ENCODE measurements around the gene TARBP1. TPM values are rescaled to one million over a fixed set of nuclear protein-coding genes. Genes with fewer than 3 reads are reported as not detected.

The TARBP1 gene
- total and polyA plus RNA-seq, 2 of the 13 experiments (the other 11 are each of a cell fraction or from before 2014, with no cell fraction given) = 37.7 to 67.0 TPM

- TF ChIP-seq SP2 (CRISPR knock-in tag; IDR thresholded peaks at IDR 0.05) (no peak), ZFY (CRISPR knock-in tag; IDR thresholded peaks at IDR 0.05) (no peak), ZFP41 (CRISPR knock-in tag; IDR thresholded peaks at IDR 0.05; ENCODE audit: borderline replicate concordance) (no peak), ZNF746 (CRISPR knock-in tag; IDR thresholded peaks at IDR 0.05) (no peak), JUN (CRISPR knock-in tag; IDR thresholded peaks at IDR 0.05) (no peak), SRSF9 (IDR thresholded peaks at IDR 0.05; ENCODE audit: borderline replicate concordance, insufficient read depth, low read depth, low read length, poor library complexity, severe bottlenecking) (no peak), MEIS2 (CRISPR knock-in tag; IDR thresholded peaks at IDR 0.05) (no peak), TEAD3 (CRISPR knock-in tag; optimal IDR thresholded peaks at IDR 0.05; ENCODE audit: borderline replicate concordance) (peak; percentile 89), MNT (IDR thresholded peaks at IDR 0.05) (no peak), ZC3H4 (CRISPR knock-in tag; IDR thresholded peaks at IDR 0.05; ENCODE audit: borderline replicate concordance) (no peak), NR2F1 (CRISPR knock-in tag; IDR thresholded peaks at IDR 0.05) (no peak), BRCA1 (CRISPR knock-in tag; IDR thresholded peaks at IDR 0.05) (no peak), ZNF17 (CRISPR knock-in tag; IDR thresholded peaks at IDR 0.05) (no peak), CCDC6 (CRISPR knock-in tag; IDR thresholded peaks at IDR 0.05) (peak; percentile 62; the same call in 1 of the 2 replicates), MIXL1 (CRISPR knock-in tag; IDR thresholded peaks at IDR 0.05) (no peak), ZFX (CRISPR knock-in tag; IDR thresholded peaks at IDR 0.05; ENCODE audit: low read depth) (0 out of 2 replicates have a peak, but pooled peaks have one; percentile 10), ZNF362 (CRISPR knock-in tag; IDR thresholded peaks at IDR 0.05; ENCODE audit: borderline replicate concordance) (no peak), HIVEP1 (CRISPR knock-in tag; IDR thresholded peaks at IDR 0.05) (no peak; the same call in 1 of the 2 replicates), GTF3A (CRISPR knock-in tag; conservative IDR thresholded peaks at IDR 0.05) (no peak), FOXP4 (CRISPR knock-in tag; IDR thresholded peaks at IDR 0.05) (peak; percentile 55), NCOA2 (CRISPR knock-in tag; IDR thresholded peaks at IDR 0.05) (peak; percentile 44; the same call in 1 of the 2 replicates), PAWR (CRISPR knock-in tag; IDR thresholded peaks at IDR 0.05; ENCODE audit: borderline replicate concordance) (no peak), ETS1 (CRISPR knock-in tag; IDR thresholded peaks at IDR 0.05) (no peak), ZNF484 (CRISPR knock-in tag; IDR thresholded peaks at IDR 0.05; ENCODE audit: borderline replicate concordance, low read depth) (no peak)
These were observed 8.2 kb upstream of the TARBP1 start (continued) for GRCh38 chr1:234486858-234487840.
